H9 (cell line): Measurements from ENCODE around the gene RPL12. TPM values are rescaled to one million over a fixed set of nuclear protein-coding genes. Genes with fewer than 3 reads are reported as not detected.

Experiments used
- DNase-seq: peaks from one replicate; pipeline ENCODE4 v3.0.0-alpha.2; 2017
- H2AFZ ChIP-seq: one replicate; pipeline ENCODE4 v1.6.1; 2013; ENCODE audit warnings: mild to moderate bottlenecking, low read length, control low read depth, moderate library complexity
- H2AK5ac ChIP-seq: 2 replicates; pipeline ENCODE4 v1.6.1; 2013; ENCODE audit warnings: low read length, control low read depth, mixed read lengths; ENCODE audit not compliant: insufficient read length
- H2BK120ac ChIP-seq: one replicate; pipeline ENCODE4 v1.6.1; 2013; ENCODE audit warnings: low read depth, mild to moderate bottlenecking, low read length, control low read depth, inconsistent platforms; ENCODE audit not compliant: poor library complexity, severe bottlenecking
- H2BK12ac ChIP-seq: 2 replicates; pipeline ENCODE4 v1.6.1; 2013; ENCODE audit warnings: low read length, control low read depth, mixed read lengths, low read depth; ENCODE audit not compliant: insufficient read length
- H2BK15ac ChIP-seq: 2 replicates; pipeline ENCODE4 v1.6.1; 2013; ENCODE audit warnings: low read depth, low read length, control low read depth
- H2BK20ac ChIP-seq: one replicate; pipeline ENCODE4 v1.6.1; 2013; ENCODE audit warnings: low read depth, mild to moderate bottlenecking, low read length, control low read depth, inconsistent platforms; ENCODE audit not compliant: poor library complexity, severe bottlenecking
- H2BK5ac ChIP-seq: 2 replicates; pipeline ENCODE4 v1.6.1; 2013; ENCODE audit warnings: low read length, control low read depth, mixed read lengths; ENCODE audit not compliant: insufficient read length
- H3K14ac ChIP-seq: 2 replicates; pipeline ENCODE4 v1.6.1; 2013; ENCODE audit warnings: low read length, control low read depth; ENCODE audit not compliant: insufficient read depth
- H3K18ac ChIP-seq: 2 replicates; pipeline ENCODE4 v1.6.1; 2013; ENCODE audit warnings: low read depth, mild to moderate bottlenecking, mixed read lengths, low read length, control low read depth; ENCODE audit not compliant: insufficient read length
- H3K23ac ChIP-seq: 2 replicates; pipeline ENCODE4 v1.6.1; 2013; ENCODE audit warnings: low read length, control low read depth, mixed read lengths, low read depth; ENCODE audit not compliant: insufficient read length
- H3K23me2 ChIP-seq: 2 replicates; pipeline ENCODE4 v1.6.1; 2013; ENCODE audit warnings: low read depth, mild to moderate bottlenecking, mixed read lengths, low read length, control low read depth; ENCODE audit not compliant: insufficient read length, poor library complexity, severe bottlenecking
- H3K27ac ChIP-seq: 2 replicates; pipeline ENCODE4 v1.5.1; 2013; ENCODE audit warnings: low read length, control low read depth, mixed read lengths, low read depth; ENCODE audit not compliant: insufficient read length
- H3K27me3 ChIP-seq: 2 replicates; pipeline ENCODE4 v1.6.1; 2013; ENCODE audit warnings: low read length, control low read depth, inconsistent platforms; ENCODE audit not compliant: insufficient read depth
- H3K4ac ChIP-seq: 2 replicates; pipeline ENCODE4 v1.6.1; 2013; ENCODE audit warnings: low read depth, mild to moderate bottlenecking, control low read depth, inconsistent platforms, low read length, moderate library complexity
- H3K4me1 ChIP-seq: 2 replicates; pipeline ENCODE4 v1.6.1; 2013; ENCODE audit warnings: low read length, control low read depth, inconsistent platforms; ENCODE audit not compliant: insufficient read depth
- H3K4me2 ChIP-seq: 2 replicates; pipeline ENCODE4 v1.6.1; 2013; ENCODE audit warnings: low read length, control low read depth, mixed read lengths; ENCODE audit not compliant: insufficient read length, insufficient read depth
- H3K56ac ChIP-seq: 2 replicates; pipeline ENCODE4 v1.6.1; 2013; ENCODE audit warnings: low read depth, mild to moderate bottlenecking, mixed read lengths, low read length, control low read depth; ENCODE audit not compliant: insufficient read length
- H3K79me1 ChIP-seq: 2 replicates; pipeline ENCODE4 v1.6.1; 2013; ENCODE audit warnings: low read depth, mild to moderate bottlenecking, moderate library complexity, low read length, control low read depth, inconsistent platforms; ENCODE audit not compliant: insufficient read depth, poor library complexity, severe bottlenecking
- H3K79me2 ChIP-seq: 2 replicates; pipeline ENCODE4 v1.6.1; 2013; ENCODE audit warnings: low read length, control low read depth, inconsistent platforms; ENCODE audit not compliant: insufficient read depth
- H3K9ac ChIP-seq: 2 replicates; pipeline ENCODE4 v1.6.1; 2013; ENCODE audit warnings: low read length, control low read depth, mixed read lengths; ENCODE audit not compliant: insufficient read length; ENCODE audit errors: extremely low read depth
- H3K9me3 ChIP-seq: one replicate; pipeline ENCODE4 v1.6.1; 2013; ENCODE audit warnings: low read depth, low read length, inconsistent platforms; ENCODE audit not compliant: control insufficient read depth
- H3T11ph ChIP-seq: one replicate; pipeline ENCODE4 v1.6.1; 2013; ENCODE audit warnings: mild to moderate bottlenecking, low read length, control low read depth, inconsistent platforms
- H4K20me1 ChIP-seq: one replicate; pipeline ENCODE4 v1.6.1; 2013; ENCODE audit not compliant: control insufficient read depth, insufficient read length, insufficient read depth
- H4K5ac ChIP-seq: 2 replicates; pipeline ENCODE4 v1.6.1; 2013; ENCODE audit warnings: low read depth, mild to moderate bottlenecking, mixed read lengths, low read length, control low read depth; ENCODE audit not compliant: insufficient read length
- H4K8ac ChIP-seq: replicated peaks from 2 replicates; pipeline ENCODE4 v1.6.1; 2013; ENCODE audit warnings: low read length, control low read depth, mixed read lengths, low read depth; ENCODE audit not compliant: insufficient read length
- H4K91ac ChIP-seq: 2 replicates; pipeline ENCODE4 v1.6.1; 2013; ENCODE audit warnings: low read depth, mild to moderate bottlenecking, moderate library complexity, mixed read lengths, low read length, control low read depth; ENCODE audit not compliant: insufficient read length
- H3K27ac Mint-ChIP-seq, 3 experiments: 2 replicates in 2 of 3; 3 replicates in 1 of 3; pipeline ENCODE4 v1.8.0; 2020 to 2021; ENCODE audit warnings: mixed read lengths in 3 of 3, mild to moderate bottlenecking in 1 of 3, moderate library complexity in 1 of 3
- H3K27me3 Mint-ChIP-seq: 2 replicates; pipeline ENCODE4 v1.8.0; 2021; ENCODE audit warnings: low read depth, mild to moderate bottlenecking, moderate library complexity, mixed read lengths
- H3K36me3 Mint-ChIP-seq, 3 experiments: 2 replicates in 2 of 3; 3 replicates in 1 of 3; pipeline ENCODE4 v1.8.0; 2020 to 2021; ENCODE audit warnings: low read depth in 3 of 3, mixed read lengths in 3 of 3; ENCODE audit not compliant: insufficient read depth in 1 of 3
- H3K4me1 Mint-ChIP-seq, 2 experiments: 2 replicates each; pipeline ENCODE4 v1.8.0; 2020; ENCODE audit warnings: mixed read lengths in 2 of 2
- H3K4me3 Mint-ChIP-seq, 2 experiments: 2 replicates in 1 of 2; 3 replicates in 1 of 2; pipeline ENCODE4 v1.8.0; 2020 to 2021; ENCODE audit warnings: mild to moderate bottlenecking in 2 of 2, mixed read lengths in 2 of 2, moderate library complexity in 1 of 2
- H3K9me3 Mint-ChIP-seq, 2 experiments: 2 replicates in 1 of 2; 3 replicates in 1 of 2; pipeline ENCODE4 v1.8.0; 2020; ENCODE audit warnings: mild to moderate bottlenecking in 2 of 2, mixed read lengths in 2 of 2, moderate library complexity in 1 of 2
- WGBS: extraction: QIAGEN DNeasy Blood & Tissue Kit; methylation state at CpG from one replicate; pipeline ENCODE4 v1.1.7; 2013; ENCODE audit warnings: missing lambda C conversion rate, low lambda C conversion rate, mixed read lengths; ENCODE audit not compliant: insufficient read length; ENCODE audit errors: extremely low coverage; 5-methylcytosine and 5-hydroxymethylcytosine counted together
- total RNA-seq: library from RNA; stranded (reverse); gene quantifications from 2 replicates; pipeline ENCODE4 v1.2.1, GENCODE V29; 2021
- TF ChIP-seq, protein P1 (sequence below): fragments of 200-600 bp; sonication (generic); conservative IDR thresholded peaks from 3 replicates; pipeline ENCODE4 v1.8.0; 2021; ENCODE audit warnings: antibody characterized with exemption, mild to moderate bottlenecking

RPL12 gene
- total RNA-seq, 1 experiment from 2014 or later, result 1,710 TPM

DNA sequence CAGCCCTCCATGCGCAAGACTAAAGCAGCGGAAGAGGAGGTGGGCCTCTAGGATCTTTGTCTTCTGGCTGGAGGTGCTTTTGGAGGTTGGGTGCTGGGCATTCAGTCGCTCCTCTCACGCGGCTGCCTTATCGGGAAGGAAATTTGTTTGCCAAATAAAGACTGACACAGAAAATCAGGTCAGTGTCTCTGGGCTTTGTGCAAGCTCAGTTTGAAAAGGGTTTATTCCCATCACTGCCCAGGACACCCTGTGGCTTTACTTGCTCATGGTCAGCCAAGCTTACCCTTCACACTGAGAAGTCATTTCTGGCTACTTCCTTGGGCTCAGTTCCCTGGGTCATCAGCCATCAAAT is 43.7 kb downstream of the RPL12 start:
- no peak overlapping the region for H3K18ac ChIP-seq

More for the DNA sequence above, 43.7 kb downstream of the RPL12 start:
- H3K9me3 ChIP-seq, result no peaks in the 10 kb centered on the region
- no peak for DNase-seq
- H4K5ac ChIP-seq, result no peak overlapping the region
- H3K27ac Mint-ChIP-seq, result peak overlapping the region in 1 of 3 experiments; percentile 80; a peak in 2 of 7 replicates
- peaks cover 10 to 11% (median 11%) of the 10 kb centered on the region in 3 experiments; a peak in 5 of 7 replicates for H3K36me3 Mint-ChIP-seq
- no peak overlapping the region for H2BK120ac ChIP-seq
- no peak overlapping the region for H3K27ac ChIP-seq
- no peak overlapping the region for H2BK20ac ChIP-seq
- no peaks in the 10 kb centered on the region for H3K27me3 ChIP-seq
- no peak overlapping the region for H3K56ac ChIP-seq
- no peak overlapping the region for H3K4me3 Mint-ChIP-seq
- no peak overlapping the region for H2BK5ac ChIP-seq
- TF ChIP-seq, protein P1, sequence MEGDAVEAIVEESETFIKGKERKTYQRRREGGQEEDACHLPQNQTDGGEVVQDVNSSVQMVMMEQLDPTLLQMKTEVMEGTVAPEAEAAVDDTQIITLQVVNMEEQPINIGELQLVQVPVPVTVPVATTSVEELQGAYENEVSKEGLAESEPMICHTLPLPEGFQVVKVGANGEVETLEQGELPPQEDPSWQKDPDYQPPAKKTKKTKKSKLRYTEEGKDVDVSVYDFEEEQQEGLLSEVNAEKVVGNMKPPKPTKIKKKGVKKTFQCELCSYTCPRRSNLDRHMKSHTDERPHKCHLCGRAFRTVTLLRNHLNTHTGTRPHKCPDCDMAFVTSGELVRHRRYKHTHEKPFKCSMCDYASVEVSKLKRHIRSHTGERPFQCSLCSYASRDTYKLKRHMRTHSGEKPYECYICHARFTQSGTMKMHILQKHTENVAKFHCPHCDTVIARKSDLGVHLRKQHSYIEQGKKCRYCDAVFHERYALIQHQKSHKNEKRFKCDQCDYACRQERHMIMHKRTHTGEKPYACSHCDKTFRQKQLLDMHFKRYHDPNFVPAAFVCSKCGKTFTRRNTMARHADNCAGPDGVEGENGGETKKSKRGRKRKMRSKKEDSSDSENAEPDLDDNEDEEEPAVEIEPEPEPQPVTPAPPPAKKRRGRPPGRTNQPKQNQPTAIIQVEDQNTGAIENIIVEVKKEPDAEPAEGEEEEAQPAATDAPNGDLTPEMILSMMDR, result no peak
- H3K23me2 ChIP-seq, result no peaks in the 10 kb centered on the region
- peaks cover 2 to 4% of the 10 kb centered on the region in 2 experiments; a peak in 3 of 4 replicates for H3K4me1 Mint-ChIP-seq
- no peak overlapping the region for H2BK15ac ChIP-seq
- H3K23ac ChIP-seq, result no peak overlapping the region
- no peak overlapping the region for H2BK12ac ChIP-seq
- no peaks in the 10 kb centered on the region for H3K4me1 ChIP-seq
- H4K91ac ChIP-seq, result no peak overlapping the region
- no peak overlapping the region for H2AK5ac ChIP-seq
- H3K9me3 Mint-ChIP-seq, result no peaks in the 10 kb centered on the region
- H3K4ac ChIP-seq, result no peak overlapping the region
- no peak overlapping the region for H3K4me2 ChIP-seq
- no peak overlapping the region for H4K8ac ChIP-seq
- no peak overlapping the region for H3K9ac ChIP-seq
- H4K20me1 ChIP-seq, result no peaks in the 10 kb centered on the region
- no peaks in the 10 kb centered on the region; the same call in 1 of the 2 replicates for H3K27me3 Mint-ChIP-seq
- no peak overlapping the region for H3K14ac ChIP-seq
- no peaks in the 10 kb centered on the region for H3K79me2 ChIP-seq
- no peaks in the 10 kb centered on the region for H3K79me1 ChIP-seq
- no peak overlapping the region for H3T11ph ChIP-seq
- WGBS, result no CpG with 5 or more reads among the region's 6 CpGs
- no peak overlapping the region for H2AFZ ChIP-seq
